Ovary (tissue), 3 donors: ENCODE results near the gene AVL9.

Experiments
- CTCF ChIP-seq, 3 donors: fragments of 450-650 bp in 2 of 3; fragments of 200-600 bp in 1 of 3; IDR thresholded peaks; one replicate each; pipeline versions ENCODE4 v1.5.1 to v1.8.0; 2016 to 2022; ENCODE audit warnings: antibody characterized with exemption in 3 of 3, mild to moderate bottlenecking in 1 of 3
- EP300 ChIP-seq: sonication (generic); formaldehyde crosslinking; IDR thresholded peaks from one replicate; pipeline ENCODE4 v1.6.1; 2017; ENCODE audit warnings: antibody characterized with exemption
- POLR2A ChIP-seq: fragments of 450-650 bp; IDR thresholded peaks from one replicate; pipeline ENCODE4 v1.6.1; 2017; ENCODE audit warnings: antibody characterized with exemption, mild to moderate bottlenecking, moderate library complexity
- donor health status: DM: no; HTN: no; CAD: no.

GRCh38 chr7:32490127-32490796 is 5.0 kb upstream of the AVL9 start, which contains the start of gene LSM5:
- no peak for TF ChIP-seq CTCF (IDR thresholded peaks at IDR 0.05)
- no peak for TF ChIP-seq POLR2A
- TF ChIP-seq EP300: no peak
